NCI-H2171 treated with DMSO at 0.1 percent for 48 hours (cell line): ENCODE data around the gene SYNE1.
A peak's percentile ranks its signal among the peaks of the same experiment; 100 is the strongest.
"Not testable (repeated sequence)": the region's sequence is repeated elsewhere in the genome, so short reads cannot be mapped to it uniquely, and the experiment has no call there.

Source experiments
- DNase-seq: peaks from one replicate; lab custom pipeline; 2025; lab: John Stamatoyannopoulos, UW

SYNE1 gene

DNA sequence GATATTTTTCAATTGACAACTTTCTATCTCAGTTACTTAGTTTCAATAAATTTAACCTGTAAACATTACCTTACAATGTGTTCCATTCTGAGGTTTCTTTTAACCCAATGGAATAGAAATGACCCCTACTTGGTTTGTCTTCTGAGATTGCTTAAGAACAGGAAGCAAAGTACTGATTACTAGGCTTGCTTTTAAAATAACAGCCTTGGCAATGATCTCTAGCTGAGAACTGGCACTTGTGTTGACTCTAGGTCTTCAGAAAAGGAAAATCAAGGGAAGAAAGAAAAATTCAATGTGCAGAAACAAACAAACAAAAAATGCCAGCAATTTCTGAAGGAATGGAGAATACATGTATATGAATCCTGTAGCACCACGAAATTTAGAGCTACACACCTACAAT lies 66.1 kb downstream of the SYNE1 start:
- no peak for DNase-seq

DNA sequence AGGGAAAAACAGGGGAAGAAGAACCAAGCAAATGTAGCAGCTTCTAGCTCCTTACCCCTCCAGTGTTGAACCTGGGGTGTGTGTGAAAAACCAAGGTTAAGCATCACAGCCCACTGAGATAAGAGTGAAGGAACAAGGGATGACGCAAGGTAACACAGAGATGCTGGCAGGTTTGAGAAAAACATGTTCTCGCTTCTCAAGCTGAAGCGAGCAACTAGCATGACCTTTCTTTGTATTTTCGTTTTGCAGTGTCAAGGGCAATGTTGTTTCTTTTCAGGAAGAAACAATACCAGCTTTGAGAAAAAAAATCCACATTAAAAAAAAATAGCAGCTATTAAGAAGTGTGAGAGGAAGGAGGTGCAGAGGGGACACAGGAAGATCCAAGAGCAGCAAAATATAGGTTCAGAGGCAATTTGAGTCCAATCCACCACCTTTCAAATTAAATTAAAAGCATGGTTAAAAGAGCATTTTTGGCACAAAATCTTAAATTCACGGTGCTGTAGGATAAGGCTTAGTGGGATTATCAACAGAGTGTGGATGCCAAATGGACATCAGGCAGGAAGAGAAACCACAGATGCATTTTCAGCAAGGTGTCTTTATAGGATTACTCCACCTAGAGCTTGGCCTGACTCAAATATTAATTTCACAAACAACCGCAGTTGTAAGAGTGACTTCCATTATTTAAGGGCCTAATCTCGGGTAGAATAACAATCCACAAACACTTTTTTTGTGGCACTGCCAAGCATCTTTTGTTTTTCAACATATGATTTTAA lies 70.9 kb downstream of the SYNE1 start:
- no peak for DNase-seq

DNA sequence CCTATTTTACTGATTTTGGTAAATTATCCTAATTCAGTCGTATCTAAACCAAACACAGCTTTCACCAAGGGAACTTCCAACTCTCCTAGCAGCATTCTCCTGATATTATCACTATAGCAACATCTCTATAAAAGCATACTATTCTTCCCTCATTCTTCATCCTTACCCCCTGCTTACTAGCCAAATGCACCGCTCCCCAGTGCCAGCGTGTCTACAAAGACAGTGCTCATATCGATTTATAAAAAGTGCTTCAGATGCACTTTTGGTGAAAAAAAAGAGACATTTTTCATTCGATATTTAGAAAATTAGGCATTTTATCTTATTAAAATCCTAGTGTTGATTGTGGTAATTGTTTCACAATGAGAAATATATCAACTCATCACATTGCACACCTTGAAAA lies 74.0 kb downstream of the SYNE1 start:
- DNase-seq: no peak

DNA sequence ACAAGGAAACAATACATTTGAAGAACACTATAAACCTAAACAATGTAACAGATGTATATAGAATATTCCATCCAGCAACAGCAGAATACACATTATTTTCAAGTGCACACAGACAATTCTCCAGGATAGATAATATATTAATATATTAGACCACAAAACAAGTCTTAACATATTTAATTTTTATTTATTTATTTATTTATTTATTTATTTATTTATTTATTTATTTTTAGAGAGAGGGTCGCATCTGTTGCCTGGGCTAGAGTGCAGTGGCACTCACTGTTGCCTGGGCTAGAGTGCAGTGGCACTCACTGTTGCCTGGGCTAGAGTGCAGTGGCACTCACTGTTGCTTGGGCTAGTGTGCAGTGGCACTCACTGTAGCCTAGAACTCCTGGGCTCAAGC lies 78.4 kb downstream of the SYNE1 start:
- not testable (repeated sequence) for DNase-seq

DNA sequence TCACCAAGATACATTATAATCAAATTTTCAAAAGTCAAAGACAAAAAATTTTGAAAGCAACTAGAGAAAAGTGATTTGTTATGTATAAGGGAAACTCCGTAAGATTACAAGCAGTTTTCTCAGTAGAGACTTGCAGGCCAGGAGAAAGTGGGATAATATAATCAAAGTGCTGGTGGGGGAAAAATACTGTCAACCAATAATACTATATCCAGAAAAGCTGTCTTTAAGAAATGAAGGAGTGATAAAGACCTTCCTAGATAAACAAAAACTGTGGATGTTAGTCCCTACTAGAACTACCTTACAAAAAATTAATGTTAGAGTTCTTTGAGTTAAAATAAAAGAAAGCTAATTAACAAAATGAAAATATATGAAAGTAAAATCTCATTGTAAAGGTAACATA lies 79.7 kb downstream of the SYNE1 start:
- DNase-seq: no peak

DNA sequence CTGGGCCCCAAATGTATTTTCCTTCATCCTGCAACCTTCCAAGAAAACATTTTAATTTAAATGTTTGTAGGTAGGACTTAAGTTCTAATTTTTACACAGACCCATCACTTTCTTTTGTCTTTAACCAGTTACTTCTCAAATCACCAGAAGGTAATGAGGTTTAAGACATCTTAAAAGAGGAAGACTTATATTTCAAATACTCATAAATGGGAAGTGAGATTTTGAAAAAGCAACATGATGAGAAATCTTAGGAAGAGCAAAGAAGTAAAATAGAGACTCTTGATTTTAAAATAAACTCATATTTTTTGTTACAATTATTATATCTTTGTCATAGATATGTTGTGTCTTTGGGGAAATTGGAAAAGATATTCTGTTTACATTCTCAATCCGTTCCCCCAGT lies 82.3 kb downstream of the SYNE1 start:
- DNase-seq: no peak

DNA sequence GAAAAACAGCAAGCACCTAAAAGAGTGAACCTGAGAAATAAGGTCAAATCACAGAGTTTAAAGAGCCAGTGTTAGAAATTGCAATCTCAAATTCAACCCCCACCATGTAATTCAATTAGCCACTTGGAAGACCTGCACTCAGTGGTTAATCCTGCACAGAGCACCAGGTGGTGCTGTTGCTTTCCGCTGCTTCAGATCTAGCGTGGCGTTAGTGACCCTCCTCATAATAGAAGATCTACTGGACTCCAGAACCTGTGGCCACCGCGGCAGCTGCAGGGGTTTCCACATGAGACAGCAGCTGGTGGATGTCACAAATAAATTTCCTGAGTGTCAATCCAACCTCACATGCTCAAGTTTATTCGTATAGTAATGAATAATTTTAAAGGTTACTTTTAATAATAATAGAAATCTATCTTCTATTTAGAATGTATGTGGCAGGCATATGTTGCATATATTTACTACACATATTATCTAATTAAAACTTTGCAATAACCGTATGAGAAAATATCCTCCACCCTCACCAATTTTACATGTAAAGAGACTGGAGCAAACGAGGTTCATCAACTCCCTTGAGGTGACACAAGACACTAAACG lies 84.4 kb downstream of the SYNE1 start:
- peak; percentile 26 for DNase-seq

DNA sequence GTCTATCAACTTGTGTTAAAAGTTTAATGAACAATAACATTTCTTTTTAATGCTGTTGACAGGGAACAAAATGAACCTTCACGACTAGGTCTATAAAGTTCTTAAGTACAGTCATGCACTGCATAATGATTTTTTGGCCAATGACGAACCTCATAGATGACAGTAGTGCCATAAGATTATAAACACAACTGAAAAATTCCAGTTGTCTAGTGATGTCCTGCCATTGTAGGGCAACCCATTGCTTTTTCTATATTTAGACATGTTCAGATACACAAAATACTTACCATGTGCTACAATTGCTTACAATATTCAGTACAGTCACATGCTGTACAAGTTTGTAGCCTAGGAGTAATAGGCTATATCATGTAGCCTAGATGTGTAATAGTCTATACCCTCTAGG lies 93.6 kb downstream of the SYNE1 start:
- DNase-seq: no peak

DNA sequence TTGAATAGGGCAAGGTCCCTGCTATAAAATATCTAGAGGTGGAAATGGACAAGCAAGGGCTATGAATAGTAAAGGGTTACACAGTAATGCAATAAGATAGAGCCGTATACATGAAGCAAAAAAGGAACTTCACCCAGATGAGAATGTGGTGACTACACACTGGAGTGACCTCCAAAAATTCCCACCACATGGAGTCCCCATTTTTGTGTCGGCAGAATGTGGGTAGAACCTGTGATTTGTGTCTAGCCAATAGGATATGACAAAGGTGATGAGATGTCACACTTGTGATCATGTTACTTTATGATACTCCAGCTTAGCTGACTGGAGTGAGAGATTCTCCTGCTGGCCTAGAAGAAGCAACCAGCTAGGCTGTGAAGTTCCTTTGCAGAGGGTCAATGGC lies 96.8 kb downstream of the SYNE1 start:
- DNase-seq: no peak

DNA sequence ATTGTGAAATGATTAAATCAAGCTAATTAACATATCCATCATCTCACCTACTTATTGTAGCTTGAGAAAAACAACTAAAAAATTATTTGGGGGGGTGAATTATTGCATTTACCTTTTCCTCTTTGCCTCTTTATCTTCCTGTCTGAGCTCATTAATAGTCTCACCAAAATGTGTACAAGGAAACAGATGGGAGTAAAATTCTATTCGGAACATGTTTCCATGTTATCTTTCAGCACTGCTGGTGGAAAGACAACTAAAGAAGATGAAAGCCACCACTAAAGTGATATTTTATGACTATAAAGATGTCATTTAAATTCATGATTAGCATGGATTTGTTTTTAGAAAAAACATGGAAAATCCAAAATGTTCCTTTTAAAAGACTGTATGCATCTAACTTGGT lies 102.6 kb downstream of the SYNE1 start:
- DNase-seq: no peak

DNA sequence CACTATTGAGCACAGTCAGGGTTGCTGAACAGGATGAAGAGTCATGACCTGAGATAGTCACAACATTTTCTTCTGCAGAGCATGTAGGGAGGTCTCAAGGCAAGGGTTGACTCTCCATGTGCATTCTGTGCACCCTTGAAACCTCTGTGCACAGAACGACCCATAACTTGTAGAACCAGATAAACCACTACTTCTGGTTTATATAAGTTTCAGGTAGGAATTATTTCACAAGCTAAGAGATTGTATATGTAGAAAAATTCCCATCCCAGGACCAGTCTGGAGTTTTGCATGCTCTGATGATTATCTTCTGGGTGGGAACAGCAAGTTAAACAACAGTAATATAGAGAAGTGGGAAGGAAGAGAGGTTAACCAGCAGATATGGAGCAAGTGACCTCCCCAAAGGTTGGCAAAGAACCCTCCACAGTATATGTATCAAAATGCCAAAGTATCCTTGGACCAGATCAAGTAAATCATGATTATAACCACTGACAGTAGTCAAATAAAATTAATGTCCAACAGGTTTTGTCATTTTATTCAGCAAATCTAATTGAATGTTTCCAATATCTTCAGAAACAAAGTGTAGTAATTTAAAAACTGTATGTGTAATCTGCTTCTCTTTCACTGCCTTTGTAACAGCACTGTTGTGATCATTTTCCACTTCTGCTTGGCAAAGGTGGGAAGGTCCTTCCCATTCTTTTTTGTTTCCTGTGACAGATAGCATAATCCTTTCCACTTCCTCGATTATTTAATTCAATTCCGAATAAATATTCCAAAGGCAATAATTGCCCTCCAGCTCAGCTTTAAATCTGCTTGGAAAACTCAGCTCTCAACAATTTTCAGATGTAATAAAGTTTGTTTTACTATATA lies 104.4 kb downstream of the SYNE1 start:
- DNase-seq: no peak

DNA sequence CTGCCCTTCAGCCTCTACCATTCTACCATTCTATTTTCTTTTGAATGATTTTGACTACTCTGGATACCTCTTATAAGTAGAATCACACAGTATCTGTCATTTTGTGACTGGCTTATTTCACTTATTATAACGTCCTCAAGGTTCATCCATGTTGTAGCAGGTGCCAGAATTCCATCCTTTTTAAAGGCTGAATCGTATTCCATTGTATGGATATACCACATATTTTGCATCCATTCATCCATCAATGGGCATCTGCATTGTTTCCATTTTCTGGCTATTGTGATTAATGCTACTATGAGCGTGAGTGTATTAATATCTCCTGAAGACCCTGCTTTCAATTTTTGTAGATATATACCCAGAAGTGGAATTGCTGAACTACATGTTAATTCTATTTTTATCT lies 105.5 kb downstream of the SYNE1 start:
- no peak for DNase-seq

DNA sequence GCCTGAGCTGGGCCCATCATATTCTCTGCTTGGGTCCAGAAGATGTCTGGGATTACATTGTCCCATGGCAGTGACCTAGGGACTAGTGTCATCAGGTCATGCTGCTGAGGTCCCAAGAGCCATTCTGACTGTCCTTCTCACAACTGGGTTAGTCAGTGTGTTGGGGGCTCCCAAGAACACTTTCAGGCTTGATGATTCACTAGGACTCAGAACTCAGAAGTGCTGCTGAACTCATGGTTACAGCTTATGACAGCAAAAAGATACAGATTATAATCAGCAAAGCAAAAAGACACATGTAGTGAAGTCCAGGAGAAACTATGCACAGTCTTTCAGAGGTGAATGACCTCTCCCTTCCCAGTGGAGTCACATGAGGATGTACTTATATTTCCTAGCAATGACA lies 107.8 kb downstream of the SYNE1 start:
- no peak for DNase-seq

DNA sequence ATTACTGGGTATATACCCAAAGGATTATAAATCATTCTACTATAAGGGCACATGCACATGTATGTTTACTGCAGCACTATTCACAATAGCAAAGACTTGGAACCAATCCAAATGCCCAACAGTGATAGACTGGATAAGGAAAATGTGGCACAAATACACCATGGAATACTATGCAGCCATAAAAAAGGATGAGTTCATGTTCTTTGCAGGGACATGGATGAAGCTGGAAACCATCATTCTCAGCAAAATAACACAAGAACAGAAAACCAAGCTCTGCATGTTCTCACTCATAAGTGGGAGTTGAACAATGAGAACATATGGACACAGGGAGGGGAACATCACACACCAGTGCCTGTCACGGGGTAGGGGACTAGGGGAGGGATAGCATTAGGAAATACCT lies 123.0 kb downstream of the SYNE1 start:
- DNase-seq: not testable (repeated sequence)

DNA sequence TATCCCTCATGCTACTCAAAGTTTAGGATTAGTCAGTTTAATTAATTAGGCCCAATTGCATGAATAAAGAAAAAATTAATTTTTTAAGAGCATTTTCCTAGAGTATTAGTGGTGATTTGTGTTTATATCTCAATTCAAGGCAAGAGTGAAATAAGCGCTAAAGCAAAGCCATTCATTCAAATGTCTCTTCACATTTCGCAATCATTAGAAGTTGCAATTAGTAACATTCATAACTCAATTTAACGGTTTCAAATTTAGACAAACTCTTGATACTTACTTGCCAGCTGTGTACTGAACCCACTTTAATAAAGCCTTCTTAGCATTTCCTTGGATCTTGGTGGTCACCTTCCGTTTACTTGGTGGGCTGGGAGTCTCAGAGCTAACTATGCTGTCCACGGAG lies 127.2 kb downstream of the SYNE1 start:
- DNase-seq: no peak

DNA sequence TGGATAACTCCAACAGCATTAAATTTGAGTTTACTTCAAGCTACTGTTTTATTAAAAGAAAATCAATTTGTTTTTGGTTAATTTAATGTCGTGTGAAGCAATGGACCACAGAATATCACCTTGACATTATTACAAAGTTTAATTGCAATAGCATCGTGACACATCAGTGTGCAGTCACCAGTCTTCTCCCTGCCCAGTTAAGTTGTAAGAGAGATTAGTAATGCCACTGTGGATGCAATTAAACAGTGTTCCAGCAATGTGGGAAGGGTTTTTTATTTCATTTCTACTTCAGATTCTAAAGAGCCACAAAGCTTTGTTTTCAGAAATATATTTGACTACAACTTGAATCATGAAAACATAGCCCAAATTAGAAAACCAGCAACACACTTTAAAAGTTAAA lies 128.7 kb downstream of the SYNE1 start:
- no peak for DNase-seq

DNA sequence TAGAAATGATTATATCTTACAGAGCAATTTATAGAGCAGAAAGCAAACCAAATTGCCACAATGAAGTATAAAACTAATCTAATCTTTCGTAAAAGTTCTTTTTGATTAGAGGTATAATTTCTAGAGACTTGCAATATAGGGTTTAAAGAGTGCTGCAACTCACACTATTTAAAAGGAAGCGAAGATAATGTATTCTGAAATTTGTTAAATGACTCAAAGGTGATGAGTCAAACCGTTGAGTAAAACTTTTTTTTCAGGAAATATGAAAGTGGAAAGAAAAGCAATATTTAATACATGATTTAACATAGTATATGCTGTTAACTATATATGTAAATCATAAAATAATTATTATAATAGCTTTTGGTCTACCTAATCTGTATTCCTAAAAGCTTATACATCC lies 133.6 kb downstream of the SYNE1 start:
- DNase-seq: no peak

DNA sequence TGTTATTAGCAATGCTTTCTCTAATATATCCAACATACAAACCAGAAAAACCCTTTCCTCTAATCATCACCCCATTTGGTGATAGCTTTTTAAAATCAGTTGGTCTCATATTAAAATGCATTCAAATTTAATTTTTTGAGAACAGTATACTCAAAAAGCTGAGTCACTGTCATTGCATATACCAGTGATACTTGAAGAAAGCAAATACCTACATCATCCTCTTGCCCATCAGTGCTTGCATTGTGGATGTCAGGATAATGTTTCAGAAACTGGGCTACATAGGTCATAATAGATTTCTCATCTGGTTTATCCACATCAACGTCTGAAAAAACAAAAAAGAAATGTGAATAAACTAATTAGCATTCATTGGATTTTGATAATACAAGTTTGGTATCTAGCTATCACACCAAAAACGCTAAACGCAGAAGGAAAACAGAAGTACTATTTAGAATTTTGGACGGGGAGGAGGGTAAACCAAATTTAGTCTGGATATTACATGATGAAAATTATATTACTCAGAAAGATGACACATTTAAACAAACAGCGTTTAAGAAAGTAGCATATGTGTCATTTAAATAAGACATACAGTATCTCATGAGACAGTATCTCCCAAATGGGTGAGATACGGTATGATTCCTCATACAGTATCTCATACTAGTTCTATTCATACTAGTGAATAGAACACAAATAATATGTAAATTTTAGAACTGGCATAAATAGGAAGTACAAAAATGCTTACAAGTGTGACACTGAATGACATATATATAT lies 134.6 kb downstream of the SYNE1 start:
- no peak for DNase-seq

DNA sequence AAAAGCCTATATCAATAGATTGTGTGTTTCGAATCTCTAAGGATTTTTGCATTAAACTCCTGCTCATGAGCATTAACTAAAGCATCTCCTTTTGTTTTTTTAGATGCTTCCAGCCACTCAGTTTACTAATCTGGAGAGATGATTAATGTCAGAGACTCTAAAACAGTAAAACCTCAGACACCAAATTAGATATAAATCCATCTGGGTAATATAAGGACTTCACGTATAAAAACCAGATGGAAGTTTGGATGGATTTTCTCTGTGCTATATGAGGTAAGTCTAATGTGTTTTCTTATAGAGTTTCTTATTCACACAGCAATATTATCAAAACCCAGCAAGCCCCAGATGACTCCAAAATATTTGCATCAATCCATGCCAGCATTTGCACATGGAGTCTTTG lies 137.2 kb downstream of the SYNE1 start:
- DNase-seq: no peak

DNA sequence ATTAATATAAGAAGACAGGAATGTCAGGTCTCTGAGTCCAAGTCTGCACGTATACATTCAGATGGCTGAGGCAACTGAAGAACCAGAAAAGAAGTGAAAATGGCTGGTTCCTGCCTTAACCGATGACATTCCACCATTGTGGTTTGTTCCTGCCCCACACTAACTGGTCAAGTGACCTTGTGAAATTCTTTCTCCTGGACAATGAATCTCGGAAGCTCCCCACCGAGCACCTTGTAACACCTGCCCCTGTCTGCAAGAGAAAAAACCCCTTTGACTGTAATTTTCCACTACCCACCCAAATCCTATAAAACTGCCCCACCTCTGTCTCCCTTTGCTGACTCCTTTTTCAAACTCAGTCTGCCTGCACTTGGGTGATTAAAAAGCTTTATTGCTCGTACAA lies 140.4 kb downstream of the SYNE1 start:
- no peak for DNase-seq

DNA sequence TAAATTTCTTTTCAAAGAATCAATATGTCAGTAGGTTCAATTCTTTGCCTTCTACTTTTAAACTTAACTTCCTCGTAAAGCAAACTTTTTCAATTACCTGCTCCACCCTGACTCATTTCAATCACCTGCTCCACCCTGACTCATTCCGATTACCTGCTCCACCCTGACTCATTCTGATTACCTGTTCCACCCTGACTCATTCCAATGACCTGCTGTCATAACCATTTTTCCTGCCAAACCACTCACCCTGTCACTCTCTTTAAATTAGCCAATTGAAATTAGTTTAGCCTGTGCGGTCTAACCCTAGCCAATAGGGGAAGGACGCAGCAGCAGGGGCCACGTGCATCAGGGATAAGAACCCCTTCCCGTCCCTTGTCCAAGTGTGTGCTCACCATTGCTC lies 141.7 kb downstream of the SYNE1 start:
- DNase-seq: not testable (repeated sequence)

DNA sequence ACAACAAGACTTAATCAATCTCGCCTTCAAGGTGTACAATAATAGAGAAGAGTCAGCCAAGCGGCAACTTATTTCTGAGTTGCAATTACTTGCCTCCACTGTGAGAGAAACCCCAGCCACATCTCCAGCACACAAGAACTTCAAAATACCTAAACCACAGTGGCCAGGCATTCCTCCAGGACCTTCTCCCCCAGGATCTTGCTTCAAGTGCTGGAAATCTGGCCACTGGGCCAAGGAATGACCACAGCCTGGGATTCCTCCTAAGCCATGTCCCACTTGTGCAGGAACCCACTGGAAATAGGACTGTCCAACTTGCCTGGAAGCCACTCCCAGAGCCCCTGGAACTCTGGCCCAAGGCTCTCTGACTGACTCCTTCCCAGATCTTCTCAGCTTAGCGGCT lies 144.9 kb downstream of the SYNE1 start:
- not testable (repeated sequence) for DNase-seq
